Spleen (tissue), 13 donors: ENCODE results near the gene TSEN15. TPM values are rescaled to one million over a fixed set of nuclear protein-coding genes. Genes with fewer than 3 reads are reported as not detected.

Experiments used
- DNase-seq: peaks from one replicate; pipeline ENCODE4 v3.0.0-alpha.2; 2020
- H3K27ac ChIP-seq, 8 donors: fragments of 200-600 bp; sonication (generic) in 7 of 8; 1 replicate in 4 of 8; 2 replicates in 4 of 8; pipeline versions ENCODE4 v1.5.0 to v1.8.0; 2016 to 2021; ENCODE audit warnings: inconsistent platforms in 4 of 8, mild to moderate bottlenecking in 4 of 8, moderate library complexity in 1 of 8
- H3K27me3 ChIP-seq, 7 donors: fragments of 200-600 bp; sonication (generic) in 6 of 7; replicated peaks in 1 of 7; 1 replicate in 4 of 7; 2 replicates in 3 of 7; pipeline versions ENCODE4 v1.5.0 to v1.8.0; 2016 to 2021; ENCODE audit warnings: inconsistent platforms in 3 of 7, mild to moderate bottlenecking in 1 of 7
- H3K36me3 ChIP-seq, 6 donors: fragments of 200-600 bp; sonication (generic) in 5 of 6; 1 replicate in 4 of 6; 2 replicates in 2 of 6; pipeline versions ENCODE4 v1.5.0 to v1.8.0; 2016 to 2021; ENCODE audit warnings: inconsistent platforms in 2 of 6
- H3K4me1 ChIP-seq, 6 donors: fragments of 200-600 bp; sonication (generic) in 5 of 6; 1 replicate in 3 of 6; 2 replicates in 3 of 6; pipeline versions ENCODE4 v1.5.0 to v1.8.0; 2016 to 2021; ENCODE audit warnings: inconsistent platforms in 3 of 6
- H3K4me3 ChIP-seq, 8 donors: fragments of 200-600 bp; sonication (generic) in 7 of 8; 1 replicate in 4 of 8; 2 replicates in 4 of 8; pipeline versions ENCODE4 v1.5.0 to v1.8.0; 2016 to 2021; ENCODE audit warnings: inconsistent platforms in 4 of 8, mild to moderate bottlenecking in 4 of 8, moderate library complexity in 2 of 8
- H3K9me3 ChIP-seq, 8 donors: fragments of 200-600 bp; sonication (generic) in 7 of 8; 1 replicate in 4 of 8; 2 replicates in 4 of 8; pipeline versions ENCODE4 v1.5.0 to v1.8.0; 2016 to 2021; ENCODE audit warnings: inconsistent platforms in 4 of 8
- POLR2A ChIP-seq, 3 donors: fragments of 450-650 bp; IDR thresholded peaks; one replicate each; pipeline ENCODE4 v1.5.1; 2017; ENCODE audit warnings: antibody characterized with exemption in 3 of 3, mild to moderate bottlenecking in 1 of 3
- POLR2AphosphoS5 ChIP-seq, 3 donors: sonication (generic); formaldehyde crosslinking; IDR thresholded peaks; one replicate each; pipeline ENCODE4 v1.5.1; 2017; ENCODE audit warnings: antibody characterized with exemption in 3 of 3
- WGBS, 5 donors: extraction: QIAGEN DNeasy Blood & Tissue Kit in 3 of 5; methylation state at CpG; one replicate each; pipeline versions ENCODE4 v1.1.5 to v1.1.7; 2013 to 2018; 5-methylcytosine and 5-hydroxymethylcytosine counted together
- intact Hi-C: fragments of 100-400 bp; cut with DNase I; formaldehyde crosslinking; loops from one replicate; pipeline ENCODE4 v1.15.0; 2023; ENCODE audit warnings: low total_unique reads
- long read RNA-seq, 2 donors: transcript quantifications; one replicate each; lab custom pipeline, GENCODE V29; 2026
- polyA plus RNA-seq, 3 donors: library from polyadenylated mRNA; stranded (reverse); fragments of 200-250 nt; gene quantifications; one replicate each; pipeline ENCODE4 v1.2.1, GENCODE V29; 2013
- total RNA-seq, 7 donors: library from RNA; depleted of rRNA in 3 of 7; stranded (reverse); fragments of >200 nt in 3 of 7; fragmentation: NEBNext Ultra II Directional in 4 of 7; extraction: Animal tissue kit (Norgen Biotek cat#: 25700) in 4 of 7; gene quantifications; one replicate each; pipeline versions ENCODE4 v1.1.0 to v1.2.1, GENCODE V29; 2016 to 2021
- TF ChIP-seq, protein P1 (sequence below), 11 experiments: fragments of 200-600 bp in 7 of 11; fragments of 450-650 bp in 4 of 11; sonication (generic) in 4 of 11; IDR thresholded peaks in 8 of 11; conservative IDR thresholded peaks in 3 of 11; 1 replicate in 7 of 11; 2 replicates in 4 of 11; pipeline versions ENCODE4 v1.4.0 to v1.8.0; 2016 to 2021; ENCODE audit warnings: antibody characterized with exemption in 11 of 11, inconsistent platforms in 4 of 11, mild to moderate bottlenecking in 1 of 11
- donor health status: healthy with polysubstance abuse.
- donor health status: DM: no; HTN: no; CAD: no; lungs with moderate emphysema.
- donor health status: DM: no; HTN: no; CAD: no.
- donor health status: Bipolar disorder and iron deficiency.
- donor health status: healthy.
- donor health status: DM: no; HTN: no; CAD: no.
- donor health status: DM: yes; HTN: yes; CAD: no.

Gene TSEN15
- total RNA-seq (10 to 100 TPM; 20.4 to 47.7 (median 25.1) TPM), polyA plus RNA-seq (10 to 100 TPM; 14.7 to 21.9 (median 21.3) TPM)
- long read RNA-seq, donor 1, transcript TSEN15-216 (5 exons, 1,986 nt): major isoform, 9 of 15 reads
- long read RNA-seq, donor 1, partial matches to known transcripts: 0 of 15 reads
- long read RNA-seq, donor 1, other reads (novel, unspliced or antisense): 0 of 15 reads
- long read RNA-seq, donor 2, transcript TSEN15-216 (5 exons, 1,986 nt): major isoform, 9 of 16 reads
- long read RNA-seq, donor 2, partial matches to known transcripts: 0 of 16 reads
- long read RNA-seq, donor 2, other reads (novel, unspliced or antisense): 0 of 16 reads

GRCh38 chr1:184051485-184052193 is at the start of gene TSEN15:
Gene TSEN15, plus strand, starts transcription at chr1:184051730. Its CDS starts 26 bp downstream, at chr1:184051756.
- intact Hi-C loops: no loop called here
- peak within 1 kb of the TSS; percentile 62 to 92 (median 88) for H3K27ac ChIP-seq
- TF ChIP-seq, protein P1, sequence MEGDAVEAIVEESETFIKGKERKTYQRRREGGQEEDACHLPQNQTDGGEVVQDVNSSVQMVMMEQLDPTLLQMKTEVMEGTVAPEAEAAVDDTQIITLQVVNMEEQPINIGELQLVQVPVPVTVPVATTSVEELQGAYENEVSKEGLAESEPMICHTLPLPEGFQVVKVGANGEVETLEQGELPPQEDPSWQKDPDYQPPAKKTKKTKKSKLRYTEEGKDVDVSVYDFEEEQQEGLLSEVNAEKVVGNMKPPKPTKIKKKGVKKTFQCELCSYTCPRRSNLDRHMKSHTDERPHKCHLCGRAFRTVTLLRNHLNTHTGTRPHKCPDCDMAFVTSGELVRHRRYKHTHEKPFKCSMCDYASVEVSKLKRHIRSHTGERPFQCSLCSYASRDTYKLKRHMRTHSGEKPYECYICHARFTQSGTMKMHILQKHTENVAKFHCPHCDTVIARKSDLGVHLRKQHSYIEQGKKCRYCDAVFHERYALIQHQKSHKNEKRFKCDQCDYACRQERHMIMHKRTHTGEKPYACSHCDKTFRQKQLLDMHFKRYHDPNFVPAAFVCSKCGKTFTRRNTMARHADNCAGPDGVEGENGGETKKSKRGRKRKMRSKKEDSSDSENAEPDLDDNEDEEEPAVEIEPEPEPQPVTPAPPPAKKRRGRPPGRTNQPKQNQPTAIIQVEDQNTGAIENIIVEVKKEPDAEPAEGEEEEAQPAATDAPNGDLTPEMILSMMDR (IDR thresholded peaks at IDR 0.05 in 8 of 11, conservative IDR thresholded peaks at IDR 0.05 in 3 of 11): no peak
- TF ChIP-seq POLR2AphosphoS5 (IDR thresholded peaks at IDR 0.05) (peak; percentile 83 to 88 (median 88)), POLR2A (IDR thresholded peaks at IDR 0.05) (peak in 1 of 3 donors; percentile 10)
- H3K4me1 ChIP-seq: peaks cover 11 to 51% (median 31%) of the 10 kb centered on the region in 6 donors
- DNase-seq: peak; percentile 96
- WGBS, 5 donors: 0 to 1% (median 0%) methylated on average over 33 to 54 of the region's 54 CpGs
- peaks cover 0 to 8% (median 0%) of the 10 kb centered on the region in 7 donors for H3K27me3 ChIP-seq
- H3K36me3 ChIP-seq: peaks cover 0 to 20% (median 5%) of the 10 kb centered on the region in 6 donors
- H3K4me3 ChIP-seq: peak within 1 kb of the TSS; percentile 70 to 98 (median 94)
- no peaks in the 10 kb centered on the region for H3K9me3 ChIP-seq

- H3K4me3 ChIP-seq: no peak overlapping the region
- no peak for DNase-seq
- TF ChIP-seq, protein P1 (IDR thresholded peaks at IDR 0.05 in 8 of 11, conservative IDR thresholded peaks at IDR 0.05 in 3 of 11): no peak
- TF ChIP-seq POLR2AphosphoS5 (IDR thresholded peaks at IDR 0.05) (no peak), POLR2A (IDR thresholded peaks at IDR 0.05) (no peak)
- H3K27me3 ChIP-seq: no peaks in the 10 kb centered on the region
- WGBS, 5 donors: 64 to 81% (median 71%) methylated on average over 2 of the region's 2 CpGs
- no peaks in the 10 kb centered on the region for H3K9me3 ChIP-seq
- H3K36me3 ChIP-seq: no peaks in the 10 kb centered on the region
- no peaks in the 10 kb centered on the region for H3K4me1 ChIP-seq
- intact Hi-C loops: no loop called here
- H3K27ac ChIP-seq: no peak overlapping the region
These were observed 49.5 kb upstream of the TSEN15 start for GRCh38 chr1:184002071-184002470.

DNA sequence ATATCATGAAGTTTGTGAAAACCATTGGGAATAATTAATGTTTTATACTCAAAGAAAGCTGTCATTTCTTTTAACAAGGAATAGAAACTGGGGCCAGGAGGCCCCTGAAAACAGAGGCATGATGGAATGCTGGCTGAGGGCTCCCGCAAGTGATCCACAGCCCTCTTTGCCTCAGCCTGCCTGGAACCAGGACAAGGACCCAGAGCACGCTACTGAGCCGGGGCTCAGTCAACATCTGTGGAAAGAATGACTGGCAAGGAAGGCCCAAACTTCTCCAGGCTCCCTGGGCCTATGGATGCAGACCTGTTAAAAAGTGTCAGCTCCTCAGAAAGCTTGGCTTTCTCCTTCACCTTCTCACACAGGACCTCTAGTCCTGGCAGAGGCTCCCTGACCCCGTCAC is 46.6 kb upstream of the TSEN15 start:
- Histone ChIP-seq H3K36me3 (no peaks in the 10 kb centered on the region), H3K4me3 (no peak overlapping the region), H3K27ac (no peak overlapping the region), H3K4me1 (no peaks in the 10 kb centered on the region), H3K27me3 (no peaks in the 10 kb centered on the region), H3K9me3 (no peaks in the 10 kb centered on the region)
- TF ChIP-seq POLR2A (IDR thresholded peaks at IDR 0.05): no peak
- no peak for DNase-seq
- 81 to 93% (median 92%) methylated on average over 3 to 4 of the region's 4 CpGs for WGBS, 5 donors
- intact Hi-C loops: no loop called here

DNA sequence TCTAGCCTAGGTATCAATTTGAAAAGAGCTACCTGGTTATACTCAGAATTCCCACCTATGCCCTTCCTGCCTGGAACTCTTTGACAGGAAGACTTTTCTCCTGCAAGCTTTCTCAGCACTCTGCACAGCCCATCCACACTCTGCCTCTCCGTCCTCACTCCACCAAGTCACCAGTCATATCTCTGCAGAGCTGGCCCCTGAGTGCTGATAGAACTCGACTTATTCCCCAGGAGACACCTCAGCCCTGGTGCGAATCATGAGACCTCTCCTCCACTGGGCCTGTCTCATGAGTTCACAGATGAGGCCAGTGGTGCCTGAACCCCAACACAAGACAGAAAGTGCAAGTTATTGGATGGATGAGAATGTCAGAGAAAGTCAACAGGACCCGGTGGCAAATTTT is 46.0 kb upstream of the TSEN15 start:
- Histone ChIP-seq H3K9me3 (no peaks in the 10 kb centered on the region), H3K4me3 (no peak overlapping the region), H3K27me3 (no peaks in the 10 kb centered on the region), H3K36me3 (no peaks in the 10 kb centered on the region), H3K27ac (no peak overlapping the region), H3K4me1 (no peaks in the 10 kb centered on the region)
- no peak for DNase-seq
- 85 to 94% (median 90%) methylated on average over 4 of the region's 4 CpGs for WGBS, 5 donors
- TF ChIP-seq POLR2AphosphoS5 (IDR thresholded peaks at IDR 0.05) (no peak), POLR2A (IDR thresholded peaks at IDR 0.05) (no peak)
- TF ChIP-seq, protein P1 (IDR thresholded peaks at IDR 0.05 in 8 of 11, conservative IDR thresholded peaks at IDR 0.05 in 3 of 11): no peak
- intact Hi-C loops: no loop called here
